ENCODE measurements around the gene GALNT15.

DNA sequence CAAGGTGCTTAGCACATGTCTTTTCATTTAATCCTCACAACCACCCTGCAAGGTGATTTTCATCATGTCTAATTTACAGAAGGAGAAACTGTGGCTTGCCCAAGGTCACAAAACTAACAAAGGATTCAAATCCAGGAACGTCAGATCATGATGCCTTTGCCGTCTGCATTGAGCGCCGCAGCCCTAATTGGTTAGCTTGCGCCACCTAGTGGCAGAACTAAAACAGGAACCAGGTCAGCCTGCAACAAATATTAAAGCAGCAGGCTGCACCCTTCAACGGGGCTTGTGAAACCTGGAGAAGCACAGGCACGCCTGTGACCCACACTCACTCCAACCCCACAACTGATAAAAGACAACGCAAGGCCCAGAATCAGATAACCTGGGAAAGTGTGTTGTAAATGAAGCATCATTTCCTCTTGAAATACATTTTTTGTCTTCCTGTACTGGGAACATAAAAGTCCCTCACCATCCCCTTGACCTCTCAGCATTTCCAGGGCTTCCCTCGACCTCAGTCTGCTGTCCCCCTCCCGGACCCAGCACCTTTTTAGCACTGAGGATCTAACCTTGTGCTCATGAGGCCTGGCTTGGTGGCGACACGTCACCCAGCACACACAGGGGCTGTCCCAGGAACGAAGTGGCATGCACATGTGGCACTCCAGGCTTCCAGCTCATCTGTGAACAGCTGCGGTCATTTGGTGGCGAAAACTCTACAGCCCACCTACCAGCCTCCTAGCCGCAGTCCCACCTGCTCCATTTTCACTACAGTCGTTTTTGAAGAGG, 73.0 kb downstream of the GALNT15 start:
- no peak for TF ChIP-seq TAF1 (IDR thresholded peaks at IDR 0.05; ENCODE audit: borderline replicate concordance, low read depth, low read length)
- no peak for TF ChIP-seq POLR2A (IDR thresholded peaks at IDR 0.05; ENCODE audit: low read depth, low read length)

Measured in GM12892 (cell line).